SK-N-SH (cell line): ENCODE measurements around the gene TPMT.
A peak's percentile ranks its signal among the peaks of the same experiment; 100 is the strongest.

Experiments
- FOXM1 ChIP-seq: IDR thresholded peaks from 2 replicates; pipeline ENCODE4 v1.4.0; 2012; ENCODE audit warnings: low read depth, mild to moderate bottlenecking
- GABPA ChIP-seq: IDR thresholded peaks from 2 replicates; pipeline ENCODE4 v1.4.0; 2012; ENCODE audit warnings: low read depth, mild to moderate bottlenecking
- GATA2 ChIP-seq: sonication (generic); formaldehyde crosslinking; IDR thresholded peaks from 2 replicates; pipeline ENCODE4 v1.5.0; 2020; ENCODE audit warnings: mild to moderate bottlenecking, missing genetic modification reagents
- NFIC ChIP-seq: IDR thresholded peaks from 2 replicates; pipeline ENCODE4 v1.4.0; 2012; ENCODE audit warnings: borderline replicate concordance
- POLR2AphosphoS5 ChIP-seq: IDR thresholded peaks from 2 replicates; pipeline ENCODE4 v1.6.1; 2012; ENCODE audit warnings: low read depth, low read length
- RAD21 ChIP-seq: IDR thresholded peaks from 2 replicates; pipeline ENCODE4 v1.6.1; 2012; ENCODE audit warnings: mild to moderate bottlenecking, low read length
- RFX5 ChIP-seq: IDR thresholded peaks from 2 replicates; pipeline ENCODE4 v1.6.1; 2012; ENCODE audit warnings: mild to moderate bottlenecking, improper control_type of control experiment, low read length
- TAF1 ChIP-seq: IDR thresholded peaks from 2 replicates; pipeline ENCODE4 v1.6.1; 2012; ENCODE audit warnings: low read depth, mild to moderate bottlenecking, low read length, moderate library complexity, borderline replicate concordance
- TCF12 ChIP-seq: IDR thresholded peaks from 2 replicates; pipeline ENCODE4 v1.4.0; 2012
- TF ChIP-seq, protein P1 (sequence below): fragments of 200-600 bp; sonication (generic); IDR thresholded peaks from 2 replicates; pipeline ENCODE4 v1.6.1; 2017; ENCODE audit warnings: antibody characterized with exemption, mild to moderate bottlenecking, moderate library complexity
- TF ChIP-seq, protein P2 (sequence below): IDR thresholded peaks from 2 replicates; pipeline ENCODE4 v1.4.0; 2012; ENCODE audit warnings: low read depth
- TF ChIP-seq, protein P3 (sequence below): IDR thresholded peaks from 2 replicates; pipeline ENCODE4 v1.6.1; 2012; ENCODE audit warnings: mild to moderate bottlenecking, low read depth, low read length, moderate library complexity
- TF ChIP-seq, protein P4 (sequence below): IDR thresholded peaks from 2 replicates; pipeline ENCODE4 v1.4.0; 2012; ENCODE audit warnings: low read depth, borderline replicate concordance

DNA sequence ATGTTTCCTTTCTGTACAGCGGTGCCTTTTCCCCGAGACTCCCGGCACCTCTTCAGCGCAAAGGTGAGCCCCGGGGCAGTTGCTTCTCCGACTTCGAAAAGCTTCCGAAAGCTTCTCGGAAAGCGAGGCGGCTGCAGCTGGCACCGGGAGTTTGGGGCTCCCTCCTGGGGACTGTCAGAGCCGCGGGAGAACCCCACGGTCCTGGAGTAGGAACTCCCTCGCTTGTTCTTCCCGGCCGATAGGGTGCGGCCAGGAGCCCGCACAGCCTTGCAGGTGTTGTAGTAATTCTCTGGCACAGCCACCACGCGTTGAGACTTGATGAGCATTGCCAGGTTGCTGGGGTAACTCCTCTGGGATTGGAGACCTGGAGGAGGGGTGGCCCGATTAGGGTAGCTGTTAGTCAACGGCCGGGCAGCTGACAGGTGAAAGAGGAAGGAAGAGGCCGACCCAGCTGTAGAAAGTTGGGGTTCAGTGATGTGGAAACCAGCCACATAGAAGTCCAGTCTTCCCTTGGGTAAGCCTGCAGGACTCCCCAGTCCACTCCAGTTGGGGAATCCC is 1.1 kb upstream of the TPMT start:
- TF ChIP-seq, protein P1, sequence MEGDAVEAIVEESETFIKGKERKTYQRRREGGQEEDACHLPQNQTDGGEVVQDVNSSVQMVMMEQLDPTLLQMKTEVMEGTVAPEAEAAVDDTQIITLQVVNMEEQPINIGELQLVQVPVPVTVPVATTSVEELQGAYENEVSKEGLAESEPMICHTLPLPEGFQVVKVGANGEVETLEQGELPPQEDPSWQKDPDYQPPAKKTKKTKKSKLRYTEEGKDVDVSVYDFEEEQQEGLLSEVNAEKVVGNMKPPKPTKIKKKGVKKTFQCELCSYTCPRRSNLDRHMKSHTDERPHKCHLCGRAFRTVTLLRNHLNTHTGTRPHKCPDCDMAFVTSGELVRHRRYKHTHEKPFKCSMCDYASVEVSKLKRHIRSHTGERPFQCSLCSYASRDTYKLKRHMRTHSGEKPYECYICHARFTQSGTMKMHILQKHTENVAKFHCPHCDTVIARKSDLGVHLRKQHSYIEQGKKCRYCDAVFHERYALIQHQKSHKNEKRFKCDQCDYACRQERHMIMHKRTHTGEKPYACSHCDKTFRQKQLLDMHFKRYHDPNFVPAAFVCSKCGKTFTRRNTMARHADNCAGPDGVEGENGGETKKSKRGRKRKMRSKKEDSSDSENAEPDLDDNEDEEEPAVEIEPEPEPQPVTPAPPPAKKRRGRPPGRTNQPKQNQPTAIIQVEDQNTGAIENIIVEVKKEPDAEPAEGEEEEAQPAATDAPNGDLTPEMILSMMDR = peak; percentile 48
- TF ChIP-seq RAD21 = no peak
- no peak for TF ChIP-seq POLR2AphosphoS5
- TF ChIP-seq FOXM1 = no peak
- TF ChIP-seq, protein P2, sequence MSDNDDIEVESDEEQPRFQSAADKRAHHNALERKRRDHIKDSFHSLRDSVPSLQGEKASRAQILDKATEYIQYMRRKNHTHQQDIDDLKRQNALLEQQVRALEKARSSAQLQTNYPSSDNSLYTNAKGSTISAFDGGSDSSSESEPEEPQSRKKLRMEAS = 0 out of 2 replicates have a peak, but pooled peaks have one; percentile 16
- no peak for TF ChIP-seq GATA2 (CRISPR knock-in tag)
- no peak for TF ChIP-seq NFIC
- no peak for TF ChIP-seq TAF1
- TF ChIP-seq, protein P3, sequence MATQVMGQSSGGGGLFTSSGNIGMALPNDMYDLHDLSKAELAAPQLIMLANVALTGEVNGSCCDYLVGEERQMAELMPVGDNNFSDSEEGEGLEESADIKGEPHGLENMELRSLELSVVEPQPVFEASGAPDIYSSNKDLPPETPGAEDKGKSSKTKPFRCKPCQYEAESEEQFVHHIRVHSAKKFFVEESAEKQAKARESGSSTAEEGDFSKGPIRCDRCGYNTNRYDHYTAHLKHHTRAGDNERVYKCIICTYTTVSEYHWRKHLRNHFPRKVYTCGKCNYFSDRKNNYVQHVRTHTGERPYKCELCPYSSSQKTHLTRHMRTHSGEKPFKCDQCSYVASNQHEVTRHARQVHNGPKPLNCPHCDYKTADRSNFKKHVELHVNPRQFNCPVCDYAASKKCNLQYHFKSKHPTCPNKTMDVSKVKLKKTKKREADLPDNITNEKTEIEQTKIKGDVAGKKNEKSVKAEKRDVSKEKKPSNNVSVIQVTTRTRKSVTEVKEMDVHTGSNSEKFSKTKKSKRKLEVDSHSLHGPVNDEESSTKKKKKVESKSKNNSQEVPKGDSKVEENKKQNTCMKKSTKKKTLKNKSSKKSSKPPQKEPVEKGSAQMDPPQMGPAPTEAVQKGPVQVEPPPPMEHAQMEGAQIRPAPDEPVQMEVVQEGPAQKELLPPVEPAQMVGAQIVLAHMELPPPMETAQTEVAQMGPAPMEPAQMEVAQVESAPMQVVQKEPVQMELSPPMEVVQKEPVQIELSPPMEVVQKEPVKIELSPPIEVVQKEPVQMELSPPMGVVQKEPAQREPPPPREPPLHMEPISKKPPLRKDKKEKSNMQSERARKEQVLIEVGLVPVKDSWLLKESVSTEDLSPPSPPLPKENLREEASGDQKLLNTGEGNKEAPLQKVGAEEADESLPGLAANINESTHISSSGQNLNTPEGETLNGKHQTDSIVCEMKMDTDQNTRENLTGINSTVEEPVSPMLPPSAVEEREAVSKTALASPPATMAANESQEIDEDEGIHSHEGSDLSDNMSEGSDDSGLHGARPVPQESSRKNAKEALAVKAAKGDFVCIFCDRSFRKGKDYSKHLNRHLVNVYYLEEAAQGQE = no peak
- TF ChIP-seq, protein P4, sequence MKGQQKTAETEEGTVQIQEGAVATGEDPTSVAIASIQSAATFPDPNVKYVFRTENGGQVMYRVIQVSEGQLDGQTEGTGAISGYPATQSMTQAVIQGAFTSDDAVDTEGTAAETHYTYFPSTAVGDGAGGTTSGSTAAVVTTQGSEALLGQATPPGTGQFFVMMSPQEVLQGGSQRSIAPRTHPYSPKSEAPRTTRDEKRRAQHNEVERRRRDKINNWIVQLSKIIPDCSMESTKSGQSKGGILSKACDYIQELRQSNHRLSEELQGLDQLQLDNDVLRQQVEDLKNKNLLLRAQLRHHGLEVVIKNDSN = no peak
- TF ChIP-seq RFX5 = no peak
- no peak for TF ChIP-seq TCF12
- no peak for TF ChIP-seq GABPA
